Fibroblast of the aortic adventitia (primary cell): Measurements from ENCODE around the gene GRAP2. TPM values are rescaled to one million over a fixed set of nuclear protein-coding genes. Genes with fewer than 3 reads are reported as not detected.

Experiments used
- DNase-seq: peaks from one replicate; pipeline ENCODE4 v3.0.0-alpha.2; 2010; ENCODE audit warnings: low read depth
- H3K4me3 ChIP-seq: 2 replicates; pipeline ENCODE4 v1.5.1; 2011; ENCODE audit warnings: low read depth, mild to moderate bottlenecking, control low read depth, low read length, moderate library complexity
- CTCF ChIP-seq: IDR thresholded peaks from 2 replicates; pipeline ENCODE4 v1.5.1; 2011; ENCODE audit warnings: mild to moderate bottlenecking, low read length, control low read depth, inconsistent platforms; ENCODE audit not compliant: insufficient read depth
- total RNA-seq: library from RNA; depleted of rRNA; stranded (reverse); fragments of >200 nt; gene quantifications from 2 replicates; pipeline ENCODE4 v1.2.3, GENCODE V29; 2012; ENCODE audit warnings: low replicate concordance

GRAP2 gene
- total RNA-seq, 1 donor, result not detected

- DNase-seq, result no peak
- H3K4me3 ChIP-seq, result no peak overlapping the region
- no peak for TF ChIP-seq CTCF
Measured at GRCh38 chr22:39932166-39932565, 31.3 kb downstream of the GRAP2 start.

- no peak overlapping the region for H3K4me3 ChIP-seq
- DNase-seq, result peak; percentile 7
- peak; percentile 56 for TF ChIP-seq CTCF
Measured at GRCh38 chr22:39932918-39933649, 32.2 kb downstream of the GRAP2 start.

GRCh38 chr22:39933741-39934140, 32.9 kb downstream of the GRAP2 start:
- H3K4me3 ChIP-seq, result no peak overlapping the region
- no peak for TF ChIP-seq CTCF
- no peak for DNase-seq

GRCh38 chr22:39935116-39935515, 34.2 kb downstream of the GRAP2 start:
- no peak for TF ChIP-seq CTCF
- DNase-seq, result no peak
- no peak overlapping the region for H3K4me3 ChIP-seq

GRCh38 chr22:39935612-39936011, 34.7 kb downstream of the GRAP2 start:
- DNase-seq, result no peak
- H3K4me3 ChIP-seq, result no peak overlapping the region
- TF ChIP-seq CTCF, result no peak

- H3K4me3 ChIP-seq, result no peak overlapping the region
- no peak for DNase-seq
- TF ChIP-seq CTCF, result no peak
Measured at GRCh38 chr22:39936523-39937145, 35.8 kb downstream of the GRAP2 start.

- TF ChIP-seq CTCF, result no peak
- DNase-seq, result no peak
- H3K4me3 ChIP-seq, result no peak overlapping the region
Measured at GRCh38 chr22:39937906-39938305, 37.0 kb downstream of the GRAP2 start.
